SK-N-SH (cell line): ENCODE results near the gene REV1. TPM values are rescaled to one million over a fixed set of nuclear protein-coding genes. Genes with fewer than 3 reads are reported as not detected.

Experiments used
- CTCF ChIA-PET: fragments of 300-600, 350-600 bp; formaldehyde crosslinking; extraction: SDS; loops from one replicate; lab custom pipeline; 2021; lab: Yijun Ruan, JAX
- POLR2A ChIA-PET: fragments of 350-600 bp; sonication (Branson Sonifier 250); formaldehyde crosslinking; extraction: SDS; loops from one replicate; lab custom pipeline; 2020; ENCODE audit warnings: antibody characterized with exemption, inconsistent platforms; lab: Yijun Ruan, JAX
- DNase-seq: peaks from one replicate; pipeline ENCODE4 v3.0.0; 2012
- H2AFZ ChIP-seq: fragments of 200-600 bp; sonication (generic); 2 replicates; pipeline ENCODE4 v1.8.1; 2016; ENCODE audit warnings: antibody characterized with exemption, mild to moderate bottlenecking, low read depth
- H3F3A ChIP-seq: fragments of 200-600 bp; sonication (generic); replicated peaks from 2 replicates; pipeline ENCODE3; 2016; ENCODE audit warnings: antibody characterized with exemption, mild to moderate bottlenecking; ENCODE audit not compliant: insufficient read depth
- H3K27ac ChIP-seq, 2 experiments: fragments of 200-500 bp in 1 of 2; fragments of 200-600 bp in 1 of 2; sonication (Bioruptor generic) in 1 of 2; sonication (generic), shearing (Covaris generic) in 1 of 2; 2 replicates each; pipeline versions ENCODE4 v1.5.1 to v1.6.1; 2014 to 2016; ENCODE audit warnings: low read depth in 2 of 2, inconsistent platforms in 1 of 2, low read length in 1 of 2, mild to moderate bottlenecking in 1 of 2, mixed read lengths in 1 of 2
- H3K27me3 ChIP-seq: fragments of 200-600 bp; sonication (generic), shearing (Covaris generic); 2 replicates; pipeline ENCODE4 v1.6.1; 2016; ENCODE audit warnings: mixed run types; ENCODE audit not compliant: insufficient read depth
- H3K36me3 ChIP-seq, 2 experiments: fragments of 200-500 bp in 1 of 2; fragments of 200-600 bp in 1 of 2; sonication (Bioruptor generic) in 1 of 2; sonication (generic) in 1 of 2; replicated peaks in 1 of 2; 2 replicates each; pipeline versions ENCODE3 to v1.5.1; 2014 to 2016; ENCODE audit warnings: low read length in 1 of 2, mild to moderate bottlenecking in 1 of 2; ENCODE audit not compliant: insufficient read depth in 2 of 2, control insufficient read depth in 1 of 2
- H3K4me1 ChIP-seq, 2 experiments: fragments of 200-500 bp in 1 of 2; fragments of 200-600 bp in 1 of 2; sonication (Bioruptor generic) in 1 of 2; sonication (generic), shearing (Covaris generic) in 1 of 2; 2 replicates each; pipeline versions ENCODE4 v1.5.1 to v1.6.1; 2014 to 2016; ENCODE audit warnings: low read depth in 1 of 2, low read length in 1 of 2, mixed run types in 1 of 2; ENCODE audit not compliant: insufficient read depth in 2 of 2, control insufficient read depth in 1 of 2
- H3K4me2 ChIP-seq: fragments of 200-600 bp; sonication (generic), shearing (Covaris generic); 2 replicates; pipeline ENCODE4 v1.6.1; 2017; ENCODE audit warnings: mixed run types
- H3K4me3 ChIP-seq, 2 experiments: fragments of 200-500 bp in 1 of 2; fragments of 200-600 bp in 1 of 2; sonication (Bioruptor generic) in 1 of 2; sonication (generic), shearing (Covaris generic) in 1 of 2; 2 replicates each; pipeline versions ENCODE4 v1.5.1 to v1.8.1; 2014 to 2016; ENCODE audit warnings: low read depth in 2 of 2, inconsistent platforms in 1 of 2, low read length in 1 of 2, mild to moderate bottlenecking in 1 of 2, mixed read lengths in 1 of 2, moderate library complexity in 1 of 2
- H3K79me2 ChIP-seq: fragments of 200-600 bp; sonication (generic); 2 replicates; pipeline ENCODE4 v1.8.1; 2017; ENCODE audit warnings: mild to moderate bottlenecking; ENCODE audit not compliant: insufficient read depth
- H3K9ac ChIP-seq: fragments of 200-600 bp; sonication (generic); 2 replicates; pipeline ENCODE4 v1.6.1; 2017; ENCODE audit warnings: mixed run types
- H3K9me2 ChIP-seq: fragments of 200-600 bp; sonication (generic); 2 replicates; pipeline ENCODE4 v1.6.1; 2017; ENCODE audit warnings: mixed run types
- H3K9me3 ChIP-seq: fragments of 200-600 bp; sonication (generic); 2 replicates; pipeline ENCODE4 v1.6.1; 2017; ENCODE audit warnings: mixed run types, mild to moderate bottlenecking, moderate library complexity
- H4K20me1 ChIP-seq: fragments of 200-600 bp; sonication (generic); 2 replicates; pipeline ENCODE4 v1.6.1; 2017; ENCODE audit warnings: mild to moderate bottlenecking, mixed run types; ENCODE audit not compliant: insufficient read depth
- EP300 ChIP-seq, 2 experiments: IDR thresholded peaks; 2 replicates each; pipeline versions ENCODE4 v1.4.0 to v1.6.1; 2012; ENCODE audit warnings: borderline replicate concordance in 1 of 2, low read depth in 1 of 2, low read length in 1 of 2
- EZH2phosphoT487 ChIP-seq: fragments of 200-600 bp; sonication (generic); IDR thresholded peaks from 2 replicates; pipeline ENCODE4 v1.6.1; 2017; ENCODE audit warnings: low read depth, mixed run types, mild to moderate bottlenecking, antibody characterized with exemption, moderate library complexity, borderline replicate concordance
- FOXJ3 ChIP-seq: sonication (generic); formaldehyde crosslinking; IDR thresholded peaks from 2 replicates; pipeline ENCODE4 v1.5.1; 2020; ENCODE audit warnings: mild to moderate bottlenecking, missing genetic modification reagents
- GATA2 ChIP-seq: sonication (generic); formaldehyde crosslinking; IDR thresholded peaks from 2 replicates; pipeline ENCODE4 v1.5.0; 2020; ENCODE audit warnings: mild to moderate bottlenecking, missing genetic modification reagents
- NFIC ChIP-seq: IDR thresholded peaks from 2 replicates; pipeline ENCODE4 v1.4.0; 2012; ENCODE audit warnings: borderline replicate concordance
- NRF1 ChIP-seq: IDR thresholded peaks from 2 replicates; pipeline ENCODE4 v1.6.1; 2012; ENCODE audit warnings: low read depth, mild to moderate bottlenecking, low read length
- RAD21 ChIP-seq: IDR thresholded peaks from 2 replicates; pipeline ENCODE4 v1.6.1; 2012; ENCODE audit warnings: mild to moderate bottlenecking, low read length
- RCOR1 ChIP-seq: fragments of 150-350 bp; IDR thresholded peaks from 2 replicates; pipeline ENCODE4 v1.6.1; 2017; ENCODE audit warnings: antibody characterized with exemption, low read length
- RXRA ChIP-seq: IDR thresholded peaks from 2 replicates; pipeline ENCODE4 v1.4.0; 2012; ENCODE audit warnings: low read depth, mild to moderate bottlenecking, borderline replicate concordance
- TAF1 ChIP-seq: IDR thresholded peaks from 2 replicates; pipeline ENCODE4 v1.6.1; 2012; ENCODE audit warnings: low read depth, mild to moderate bottlenecking, low read length, moderate library complexity, borderline replicate concordance
- TCF12 ChIP-seq: IDR thresholded peaks from 2 replicates; pipeline ENCODE4 v1.4.0; 2012
- TEAD4 ChIP-seq: IDR thresholded peaks from 2 replicates; pipeline ENCODE4 v1.4.0; 2012; ENCODE audit warnings: mild to moderate bottlenecking, borderline replicate concordance; ENCODE audit not compliant: insufficient read depth
- YY1 ChIP-seq: IDR thresholded peaks from 2 replicates; pipeline ENCODE4 v1.4.0; 2012; ENCODE audit warnings: low read depth, mild to moderate bottlenecking
- WGBS: methylation state at CpG from one replicate; pipeline ENCODE4 v1.1.6; 2017; ENCODE audit warnings: low lambda C conversion rate; 5-methylcytosine and 5-hydroxymethylcytosine counted together
- polyA plus RNA-seq, 3 experiments: library from polyadenylated mRNA; depleted of rRNA; stranded (reverse); fragments of >200 nt; gene quantifications; 2 replicates each; pipeline ENCODE4 v1.2.3, GENCODE V29; 2012
- TF ChIP-seq, protein P1 (sequence below): fragments of 150-350 bp; IDR thresholded peaks from 2 replicates; pipeline ENCODE4 v1.6.1; 2016; ENCODE audit warnings: mild to moderate bottlenecking, low read depth, low read length
- TF ChIP-seq, protein P2 (sequence below): IDR thresholded peaks from 2 replicates; pipeline ENCODE4 v1.6.1; 2012; ENCODE audit warnings: mild to moderate bottlenecking, low read depth, low read length, moderate library complexity
- TF ChIP-seq, protein P3 (sequence below): fragments of 200-600 bp; sonication (generic); IDR thresholded peaks from 2 replicates; pipeline ENCODE4 v1.6.1; 2017; ENCODE audit warnings: antibody characterized with exemption, mild to moderate bottlenecking, moderate library complexity
- TF ChIP-seq, protein P4 (sequence below): IDR thresholded peaks from 2 replicates; pipeline ENCODE4; 2012

Gene REV1
- polyA plus RNA-seq, 1 of the 3 experiments (the other 2 are of a cell fraction): 15.9 TPM

DNA sequence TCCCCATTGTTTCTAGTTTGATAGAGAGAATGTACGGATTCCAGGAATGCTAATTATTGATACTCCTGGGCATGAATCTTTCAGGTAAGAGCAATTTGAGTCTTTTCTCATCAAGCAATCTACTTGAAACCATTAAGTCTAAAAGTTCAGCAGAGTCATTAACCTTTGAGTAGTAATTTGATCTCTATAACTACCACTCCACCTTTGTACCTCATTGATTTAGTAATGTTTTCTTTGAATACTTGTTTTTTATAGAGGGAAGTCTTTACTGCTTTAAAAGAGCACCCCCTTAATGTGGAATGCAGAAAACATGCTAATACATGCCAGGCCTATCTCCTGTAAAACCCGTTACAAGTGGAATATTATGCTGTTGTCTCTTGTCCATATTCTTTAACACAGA, 107.7 kb downstream of the REV1 start:
- Histone ChIP-seq H3K36me3 (peaks cover 64 to 70% of the 10 kb centered on the region in 2 experiments), H3K27me3 (no peaks in the 10 kb centered on the region), H3K9me2 (no peaks in the 10 kb centered on the region), H4K20me1 (no peaks in the 10 kb centered on the region), H3K9me3 (no peaks in the 10 kb centered on the region), H3K4me2 (no peak overlapping the region), H3K4me1 (no peaks in the 10 kb centered on the region), H3K79me2 (0 out of 2 replicates have a peak, but pooled peaks cover 5% of the 10 kb centered on the region), H3F3A (peaks cover 8% of the 10 kb centered on the region), H3K27ac (no peak overlapping the region), H3K9ac (no peak overlapping the region), H2AFZ (no peak overlapping the region), H3K4me3 (no peak overlapping the region)
- TF ChIP-seq EZH2phosphoT487: no peak
- TF ChIP-seq GATA2: no peak
- no peak for TF ChIP-seq TEAD4
- TF ChIP-seq RCOR1: no peak
- no peak for TF ChIP-seq FOXJ3 (CRISPR knock-in tag)
- TF ChIP-seq, protein P1, sequence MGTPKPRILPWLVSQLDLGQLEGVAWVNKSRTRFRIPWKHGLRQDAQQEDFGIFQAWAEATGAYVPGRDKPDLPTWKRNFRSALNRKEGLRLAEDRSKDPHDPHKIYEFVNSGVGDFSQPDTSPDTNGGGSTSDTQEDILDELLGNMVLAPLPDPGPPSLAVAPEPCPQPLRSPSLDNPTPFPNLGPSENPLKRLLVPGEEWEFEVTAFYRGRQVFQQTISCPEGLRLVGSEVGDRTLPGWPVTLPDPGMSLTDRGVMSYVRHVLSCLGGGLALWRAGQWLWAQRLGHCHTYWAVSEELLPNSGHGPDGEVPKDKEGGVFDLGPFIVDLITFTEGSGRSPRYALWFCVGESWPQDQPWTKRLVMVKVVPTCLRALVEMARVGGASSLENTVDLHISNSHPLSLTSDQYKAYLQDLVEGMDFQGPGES: no peak
- TF ChIP-seq TCF12: no peak
- no peak for TF ChIP-seq YY1
- TF ChIP-seq, protein P2, sequence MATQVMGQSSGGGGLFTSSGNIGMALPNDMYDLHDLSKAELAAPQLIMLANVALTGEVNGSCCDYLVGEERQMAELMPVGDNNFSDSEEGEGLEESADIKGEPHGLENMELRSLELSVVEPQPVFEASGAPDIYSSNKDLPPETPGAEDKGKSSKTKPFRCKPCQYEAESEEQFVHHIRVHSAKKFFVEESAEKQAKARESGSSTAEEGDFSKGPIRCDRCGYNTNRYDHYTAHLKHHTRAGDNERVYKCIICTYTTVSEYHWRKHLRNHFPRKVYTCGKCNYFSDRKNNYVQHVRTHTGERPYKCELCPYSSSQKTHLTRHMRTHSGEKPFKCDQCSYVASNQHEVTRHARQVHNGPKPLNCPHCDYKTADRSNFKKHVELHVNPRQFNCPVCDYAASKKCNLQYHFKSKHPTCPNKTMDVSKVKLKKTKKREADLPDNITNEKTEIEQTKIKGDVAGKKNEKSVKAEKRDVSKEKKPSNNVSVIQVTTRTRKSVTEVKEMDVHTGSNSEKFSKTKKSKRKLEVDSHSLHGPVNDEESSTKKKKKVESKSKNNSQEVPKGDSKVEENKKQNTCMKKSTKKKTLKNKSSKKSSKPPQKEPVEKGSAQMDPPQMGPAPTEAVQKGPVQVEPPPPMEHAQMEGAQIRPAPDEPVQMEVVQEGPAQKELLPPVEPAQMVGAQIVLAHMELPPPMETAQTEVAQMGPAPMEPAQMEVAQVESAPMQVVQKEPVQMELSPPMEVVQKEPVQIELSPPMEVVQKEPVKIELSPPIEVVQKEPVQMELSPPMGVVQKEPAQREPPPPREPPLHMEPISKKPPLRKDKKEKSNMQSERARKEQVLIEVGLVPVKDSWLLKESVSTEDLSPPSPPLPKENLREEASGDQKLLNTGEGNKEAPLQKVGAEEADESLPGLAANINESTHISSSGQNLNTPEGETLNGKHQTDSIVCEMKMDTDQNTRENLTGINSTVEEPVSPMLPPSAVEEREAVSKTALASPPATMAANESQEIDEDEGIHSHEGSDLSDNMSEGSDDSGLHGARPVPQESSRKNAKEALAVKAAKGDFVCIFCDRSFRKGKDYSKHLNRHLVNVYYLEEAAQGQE: no peak
- no peak for TF ChIP-seq EP300 (IDR thresholded peaks at IDR 0.05; ENCODE audit: borderline replicate concordance in 1 of 2, low read depth in 1 of 2, low read length in 1 of 2)
- TF ChIP-seq RXRA: no peak
- TF ChIP-seq TAF1: no peak
- TF ChIP-seq NRF1: no peak
- TF ChIP-seq, protein P3, sequence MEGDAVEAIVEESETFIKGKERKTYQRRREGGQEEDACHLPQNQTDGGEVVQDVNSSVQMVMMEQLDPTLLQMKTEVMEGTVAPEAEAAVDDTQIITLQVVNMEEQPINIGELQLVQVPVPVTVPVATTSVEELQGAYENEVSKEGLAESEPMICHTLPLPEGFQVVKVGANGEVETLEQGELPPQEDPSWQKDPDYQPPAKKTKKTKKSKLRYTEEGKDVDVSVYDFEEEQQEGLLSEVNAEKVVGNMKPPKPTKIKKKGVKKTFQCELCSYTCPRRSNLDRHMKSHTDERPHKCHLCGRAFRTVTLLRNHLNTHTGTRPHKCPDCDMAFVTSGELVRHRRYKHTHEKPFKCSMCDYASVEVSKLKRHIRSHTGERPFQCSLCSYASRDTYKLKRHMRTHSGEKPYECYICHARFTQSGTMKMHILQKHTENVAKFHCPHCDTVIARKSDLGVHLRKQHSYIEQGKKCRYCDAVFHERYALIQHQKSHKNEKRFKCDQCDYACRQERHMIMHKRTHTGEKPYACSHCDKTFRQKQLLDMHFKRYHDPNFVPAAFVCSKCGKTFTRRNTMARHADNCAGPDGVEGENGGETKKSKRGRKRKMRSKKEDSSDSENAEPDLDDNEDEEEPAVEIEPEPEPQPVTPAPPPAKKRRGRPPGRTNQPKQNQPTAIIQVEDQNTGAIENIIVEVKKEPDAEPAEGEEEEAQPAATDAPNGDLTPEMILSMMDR: no peak
- no peak for TF ChIP-seq NFIC
- no peak for TF ChIP-seq RAD21
- TF ChIP-seq, protein P4, sequence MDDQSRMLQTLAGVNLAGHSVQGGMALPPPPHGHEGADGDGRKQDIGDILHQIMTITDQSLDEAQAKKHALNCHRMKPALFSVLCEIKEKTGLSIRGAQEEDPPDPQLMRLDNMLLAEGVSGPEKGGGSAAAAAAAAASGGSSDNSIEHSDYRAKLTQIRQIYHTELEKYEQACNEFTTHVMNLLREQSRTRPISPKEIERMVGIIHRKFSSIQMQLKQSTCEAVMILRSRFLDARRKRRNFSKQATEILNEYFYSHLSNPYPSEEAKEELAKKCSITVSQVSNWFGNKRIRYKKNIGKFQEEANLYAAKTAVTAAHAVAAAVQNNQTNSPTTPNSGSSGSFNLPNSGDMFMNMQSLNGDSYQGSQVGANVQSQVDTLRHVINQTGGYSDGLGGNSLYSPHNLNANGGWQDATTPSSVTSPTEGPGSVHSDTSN: no peak
- CTCF ChIA-PET: interaction anchor here (0.8 to 1.4 kb wide), 3 partner anchors 9 to 22 kb away, joined by 3 to 5 read pairs (median 3); no protein-coding TSS in a partner anchor
- 89% methylated on average over 2 of the region's 2 CpGs for WGBS
- no peak for DNase-seq
- POLR2A ChIA-PET: no interaction called here
